ENCODE data around the gene CELSR3. TPM values are rescaled to one million over a fixed set of nuclear protein-coding genes. Genes with fewer than 3 reads are reported as not detected.

The CELSR3 gene
- total RNA-seq, 1 experiment from 2014 or later = 1.1 TPM

- no peaks in the 10 kb centered on the region for H3K9me3 ChIP-seq (ENCODE audit: low read length)
- H3K36me3 ChIP-seq (ENCODE audit: low read depth, low read length) = no peaks in the 10 kb centered on the region
- TF ChIP-seq EZH2phosphoT487 (IDR thresholded peaks at IDR 0.05; ENCODE audit: borderline replicate concordance, low read length) (no peak), EZH2 (IDR thresholded peaks at IDR 0.05; ENCODE audit: low read length, unreplicated experiment) (no peak), CTCF (conservative IDR thresholded peaks at IDR 0.05; ENCODE audit: low read depth, low read length) (no peak)
- no peak overlapping the region for H3K4me3 ChIP-seq (ENCODE audit: low read length)
- ATAC-seq (no peak), DNase-seq (no peak)
- no peak overlapping the region for H2AFZ ChIP-seq (ENCODE audit: low read length)
- no peaks in the 10 kb centered on the region for H3F3A ChIP-seq (ENCODE audit: low read length, unreplicated experiment)
- H3K79me2 ChIP-seq (ENCODE audit: low read length) = 0 out of 2 replicates have a peak, but pooled peaks cover under 1% of the 10 kb centered on the region
- intact Hi-C loops (cut with micrococcal nuclease) = no loop called here
- H3K27me3 ChIP-seq (ENCODE audit: low read length) = no peaks in the 10 kb centered on the region
- ChIA-PET POLR2A (ENCODE audit: unreplicated experiment) (no interaction called here), CTCF (no interaction called here)
- H3K4me1 ChIP-seq (ENCODE audit: insufficient read depth, low read length) = peaks cover 10% of the 10 kb centered on the region
- no peak overlapping the region for H3K4me2 ChIP-seq (ENCODE audit: low read length)
- no TSS peak for BruUV-seq (replicated peaks)
- no peaks in the 10 kb centered on the region for H3K9me2 ChIP-seq (replicated peaks; ENCODE audit: low read length)
- no peaks in the 10 kb centered on the region for H4K20me1 ChIP-seq (ENCODE audit: low read length)
- no peak overlapping the region for H3K27ac ChIP-seq (ENCODE audit: low read length)
- no peak overlapping the region for H3K9ac ChIP-seq (ENCODE audit: low read length)
Observed at GRCh38 chr3:48641396-48641795, 21.3 kb downstream of the CELSR3 start.

- H3K4me2 ChIP-seq (ENCODE audit: low read length) = no peak overlapping the region
- DNase-seq (no peak), ATAC-seq (no peak)
- H3K79me2 ChIP-seq (ENCODE audit: low read length) = peaks cover 5% of the 10 kb centered on the region
- H3K27ac ChIP-seq (ENCODE audit: low read length) = no peak overlapping the region
- intact Hi-C loops (cut with micrococcal nuclease) = no loop called here
- no TSS peak for BruUV-seq (replicated peaks)
- H3K9me2 ChIP-seq (replicated peaks; ENCODE audit: low read length) = no peaks in the 10 kb centered on the region
- H3K9ac ChIP-seq (ENCODE audit: low read length) = no peak overlapping the region
- H3K4me1 ChIP-seq (ENCODE audit: insufficient read depth, low read length) = peaks cover 17% of the 10 kb centered on the region
- TF ChIP-seq EZH2phosphoT487 (IDR thresholded peaks at IDR 0.05; ENCODE audit: borderline replicate concordance, low read length) = no peak
- TF ChIP-seq EZH2 (IDR thresholded peaks at IDR 0.05; ENCODE audit: low read length, unreplicated experiment) = no peak
- TF ChIP-seq CTCF (conservative IDR thresholded peaks at IDR 0.05; ENCODE audit: low read depth, low read length) = no peak
- H3K27me3 ChIP-seq (ENCODE audit: low read length) = no peaks in the 10 kb centered on the region
- H4K20me1 ChIP-seq (ENCODE audit: low read length) = no peaks in the 10 kb centered on the region
- POLR2A ChIA-PET (ENCODE audit: unreplicated experiment) = no interaction called here
- no peak overlapping the region for H3K4me3 ChIP-seq (ENCODE audit: low read length)
- CTCF ChIA-PET = interaction anchor here (0.7 kb wide), 1 partner anchor 34 kb away, joined by 12 read pairs; no protein-coding TSS in a partner anchor
- no peaks in the 10 kb centered on the region for H3F3A ChIP-seq (ENCODE audit: low read length, unreplicated experiment)
- H3K36me3 ChIP-seq (ENCODE audit: low read depth, low read length) = no peaks in the 10 kb centered on the region
- no peaks in the 10 kb centered on the region for H3K9me3 ChIP-seq (ENCODE audit: low read length)
- H2AFZ ChIP-seq (ENCODE audit: low read length) = no peak overlapping the region
Observed at GRCh38 chr3:48639944-48640606, 22.6 kb downstream of the CELSR3 start.

GRCh38 chr3:48637305-48637704 is 25.4 kb downstream of the CELSR3 start:
- H4K20me1 ChIP-seq (ENCODE audit: low read length) = no peaks in the 10 kb centered on the region
- H3F3A ChIP-seq (ENCODE audit: low read length, unreplicated experiment) = no peaks in the 10 kb centered on the region
- H3K27me3 ChIP-seq (ENCODE audit: low read length) = no peaks in the 10 kb centered on the region
- H3K9me3 ChIP-seq (ENCODE audit: low read length) = no peaks in the 10 kb centered on the region
- no peak for ATAC-seq
- ChIA-PET CTCF (no interaction called here), POLR2A (ENCODE audit: unreplicated experiment) (no interaction called here)
- peaks cover 22% of the 10 kb centered on the region for H3K79me2 ChIP-seq (ENCODE audit: low read length)
- no peak overlapping the region for H3K4me3 ChIP-seq (ENCODE audit: low read length)
- no peak overlapping the region for H3K27ac ChIP-seq (ENCODE audit: low read length)
- DNase-seq = no peak
- H3K4me2 ChIP-seq (ENCODE audit: low read length) = no peak overlapping the region
- BruUV-seq (replicated peaks) = no TSS peak
- TF ChIP-seq EZH2 (IDR thresholded peaks at IDR 0.05; ENCODE audit: low read length, unreplicated experiment) = no peak
- TF ChIP-seq EZH2phosphoT487 (IDR thresholded peaks at IDR 0.05; ENCODE audit: borderline replicate concordance, low read length) = no peak
- no peak for TF ChIP-seq CTCF (conservative IDR thresholded peaks at IDR 0.05; ENCODE audit: low read depth, low read length)
- peaks cover 26% of the 10 kb centered on the region for H3K4me1 ChIP-seq (ENCODE audit: insufficient read depth, low read length)
- no peak overlapping the region for H2AFZ ChIP-seq (ENCODE audit: low read length)
- no peak overlapping the region for H3K9ac ChIP-seq (ENCODE audit: low read length)
- no peaks in the 10 kb centered on the region for H3K9me2 ChIP-seq (replicated peaks; ENCODE audit: low read length)
- intact Hi-C loops (cut with micrococcal nuclease) = no loop called here
- H3K36me3 ChIP-seq (ENCODE audit: low read depth, low read length) = no peaks in the 10 kb centered on the region; the same call in 1 of the 2 replicates

All from PC-3 (cell line).